Measurements from ENCODE around the gene COL23A1.

The COL23A1 gene

GRCh38 chr5:178396796-178397720, 193.1 kb downstream of the COL23A1 start:
- no peak for DNase-seq (ENCODE audit: low read depth in 2 of 2)

DNA sequence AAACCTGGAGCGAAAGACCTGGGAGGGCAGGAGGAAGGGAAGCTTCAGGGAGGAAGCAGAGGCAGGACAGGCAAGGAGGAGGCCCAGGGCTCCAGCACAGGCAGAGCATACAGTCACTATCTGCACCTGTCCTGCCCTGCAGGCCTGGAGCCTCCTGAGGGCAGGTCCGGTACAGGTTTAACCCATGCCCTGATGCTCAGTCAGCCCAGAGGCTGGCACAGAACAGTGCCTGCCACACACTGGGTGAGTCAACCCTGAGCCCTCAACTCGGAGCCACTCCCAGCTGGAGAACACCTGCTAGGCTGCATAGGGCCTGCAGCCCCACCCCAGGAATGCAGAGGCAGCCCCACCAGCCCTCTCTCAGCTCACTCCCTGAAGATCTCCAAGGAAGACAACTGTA, 196.1 kb downstream of the COL23A1 start:
- no peak for DNase-seq (ENCODE audit: low read depth in 2 of 2)

- no peak for DNase-seq (ENCODE audit: low read depth in 2 of 2)
Measured at GRCh38 chr5:178392931-178393394, 197.2 kb downstream of the COL23A1 start.

- DNase-seq (ENCODE audit: low read depth in 2 of 2), result no peak
Measured at GRCh38 chr5:178392386-178392785, 197.8 kb downstream of the COL23A1 start.

DNA sequence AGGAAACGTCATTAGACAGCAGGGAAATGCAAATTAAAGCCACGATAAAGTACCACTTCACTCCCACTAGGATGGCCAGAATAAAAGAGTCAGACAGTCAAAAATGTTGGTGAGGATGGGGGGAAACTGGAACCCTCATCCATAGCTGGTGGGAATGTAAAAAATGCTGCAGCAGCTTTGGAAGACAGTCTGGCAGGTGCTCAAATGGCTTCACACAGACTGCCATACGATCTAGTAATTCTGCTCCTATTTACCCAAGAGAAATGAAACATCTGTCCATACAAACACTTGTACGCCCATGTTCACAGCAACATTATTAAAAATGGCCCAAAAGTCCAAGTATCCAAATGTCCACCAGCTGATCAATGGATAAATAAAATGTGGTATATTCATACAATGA, 198.7 kb downstream of the COL23A1 start:
- DNase-seq (ENCODE audit: low read depth in 2 of 2), result no peak

DNA sequence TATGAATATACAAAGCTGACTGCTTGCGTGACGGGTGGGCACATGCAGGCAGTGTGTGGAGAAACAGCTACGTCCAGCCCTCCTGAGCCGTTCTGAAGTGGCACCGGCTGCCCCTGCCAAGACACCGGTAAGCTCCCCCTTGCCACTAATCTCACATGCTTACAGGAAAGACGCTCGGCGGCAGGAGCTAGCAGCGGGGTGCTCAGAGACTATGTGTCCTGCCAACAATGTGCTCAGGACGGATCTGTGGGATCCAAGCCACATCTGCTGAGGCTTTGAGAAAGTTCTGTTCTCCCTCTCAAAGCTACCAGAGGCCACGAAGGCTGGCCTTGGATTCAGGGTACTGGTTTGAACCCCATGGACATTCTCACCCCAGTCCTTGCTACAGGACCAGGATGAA, 200.4 kb downstream of the COL23A1 start:
- DNase-seq (ENCODE audit: low read depth in 2 of 2), result no peak

DNA sequence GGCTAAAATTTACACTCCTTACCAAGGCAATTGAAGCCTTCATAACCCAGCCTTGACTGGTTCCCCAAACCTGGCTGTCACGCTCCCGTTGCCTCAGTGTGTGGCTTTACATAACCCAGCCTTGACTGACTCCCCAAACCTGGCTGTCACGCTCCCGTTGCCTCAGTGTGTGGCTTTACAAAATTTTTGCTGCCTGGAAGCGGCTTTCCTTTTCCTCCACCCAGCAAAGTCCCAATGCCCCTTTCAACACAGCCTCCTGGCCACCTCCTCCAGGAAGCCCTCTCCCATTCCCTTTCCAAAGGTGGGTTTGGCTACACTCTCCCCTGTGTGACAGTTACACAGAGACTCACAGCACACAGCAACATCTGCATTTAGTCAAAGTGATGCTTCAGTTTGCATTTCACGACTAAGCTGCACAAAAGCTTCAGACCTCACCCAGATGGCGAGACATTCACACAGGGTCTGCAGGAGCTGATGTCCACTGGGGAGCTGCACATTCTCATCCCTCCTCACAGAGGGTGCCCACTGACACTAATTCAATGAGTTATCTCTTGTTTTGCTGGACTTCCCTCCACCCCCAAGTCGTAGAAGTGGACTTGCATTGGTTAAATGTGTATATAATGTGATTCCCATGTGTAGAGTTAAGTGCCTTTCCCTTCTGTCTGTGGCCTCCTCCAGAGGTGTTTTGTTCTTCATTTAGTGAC, 201.0 kb downstream of the COL23A1 start:
- no peak for DNase-seq (ENCODE audit: low read depth in 2 of 2)

DNA sequence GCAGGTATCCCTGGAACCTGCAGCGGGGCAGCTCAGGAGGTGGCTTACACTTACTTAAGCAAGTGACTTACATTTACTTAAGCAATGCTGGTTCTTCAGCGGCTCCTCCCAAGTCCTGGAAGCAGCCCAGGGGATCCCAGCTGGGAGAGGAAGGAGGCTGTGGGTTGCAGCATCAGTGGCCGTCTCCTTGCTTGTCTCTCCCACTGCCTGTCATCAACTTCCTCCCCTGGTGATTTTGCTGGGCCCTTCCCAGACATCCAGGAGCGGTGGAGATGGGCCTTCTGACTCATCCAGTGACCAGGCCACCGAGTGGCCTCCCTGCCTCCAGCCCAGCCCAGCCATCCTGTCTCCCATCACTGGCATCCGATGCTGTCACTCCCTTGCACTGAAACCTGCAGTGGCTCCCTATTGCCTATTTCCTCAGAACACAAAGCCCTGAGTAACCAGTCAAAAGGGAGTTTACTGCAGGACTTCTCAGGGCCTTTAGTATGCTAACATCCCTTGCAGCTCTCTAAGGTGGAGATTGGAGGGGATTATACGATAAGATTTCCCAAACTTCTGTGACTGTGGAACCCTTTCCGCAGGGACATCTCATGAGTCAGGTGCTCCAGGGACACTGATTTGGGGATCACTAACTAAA, 201.7 kb downstream of the COL23A1 start:
- DNase-seq (ENCODE audit: low read depth in 2 of 2), result no peak

GRCh38 chr5:178387856-178388190, 202.4 kb downstream of the COL23A1 start:
- DNase-seq (ENCODE audit: low read depth in 2 of 2), result no peak

DNA sequence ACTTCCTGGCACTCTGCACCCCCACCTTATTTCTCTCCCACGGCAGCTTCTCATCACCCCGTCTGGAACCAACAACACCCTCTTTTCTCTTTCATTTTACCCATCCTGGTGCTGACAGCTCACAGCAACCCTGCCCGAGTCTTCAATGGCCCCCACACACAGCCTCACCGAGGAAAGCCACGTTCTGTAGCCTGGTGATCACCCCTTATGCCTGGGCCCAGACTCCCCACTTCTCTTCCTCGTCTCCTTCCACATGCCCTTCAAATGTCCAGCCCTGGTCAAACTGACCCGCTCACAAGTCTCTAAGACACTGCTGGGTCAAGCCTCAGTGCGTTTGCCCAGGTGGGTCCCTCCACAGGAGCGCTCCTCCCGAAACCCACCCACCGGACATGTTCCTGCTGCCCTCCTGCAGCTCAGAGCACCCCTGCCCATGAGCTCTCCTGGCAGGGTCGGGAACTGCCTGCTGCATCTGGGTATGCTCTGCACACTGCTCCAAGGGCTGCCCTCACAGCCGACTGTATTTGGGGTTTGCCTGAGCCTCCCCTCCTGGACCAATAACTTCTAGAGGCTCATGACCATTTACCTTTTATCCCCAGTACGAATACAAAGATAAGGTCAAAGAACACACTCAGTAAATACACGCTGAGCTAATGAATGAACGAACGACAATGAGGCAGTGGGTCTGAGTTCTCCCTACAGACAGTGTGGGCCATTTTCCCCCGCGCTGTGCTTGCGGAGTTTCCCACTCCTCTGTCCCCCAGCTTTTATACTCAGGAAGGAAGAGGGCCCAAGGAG, 202.9 kb downstream of the COL23A1 start:
- DNase-seq (ENCODE audit: low read depth in 2 of 2), result no peak

GRCh38 chr5:178386336-178386931, 203.8 kb downstream of the COL23A1 start:
- no peak for DNase-seq (ENCODE audit: low read depth in 2 of 2)

GRCh38 chr5:178385496-178385890, 204.7 kb downstream of the COL23A1 start:
- DNase-seq (ENCODE audit: low read depth in 2 of 2), result no peak

GRCh38 chr5:178384816-178385495, 205.2 kb downstream of the COL23A1 start:
- DNase-seq (ENCODE audit: low read depth in 2 of 2), result no peak

DNA sequence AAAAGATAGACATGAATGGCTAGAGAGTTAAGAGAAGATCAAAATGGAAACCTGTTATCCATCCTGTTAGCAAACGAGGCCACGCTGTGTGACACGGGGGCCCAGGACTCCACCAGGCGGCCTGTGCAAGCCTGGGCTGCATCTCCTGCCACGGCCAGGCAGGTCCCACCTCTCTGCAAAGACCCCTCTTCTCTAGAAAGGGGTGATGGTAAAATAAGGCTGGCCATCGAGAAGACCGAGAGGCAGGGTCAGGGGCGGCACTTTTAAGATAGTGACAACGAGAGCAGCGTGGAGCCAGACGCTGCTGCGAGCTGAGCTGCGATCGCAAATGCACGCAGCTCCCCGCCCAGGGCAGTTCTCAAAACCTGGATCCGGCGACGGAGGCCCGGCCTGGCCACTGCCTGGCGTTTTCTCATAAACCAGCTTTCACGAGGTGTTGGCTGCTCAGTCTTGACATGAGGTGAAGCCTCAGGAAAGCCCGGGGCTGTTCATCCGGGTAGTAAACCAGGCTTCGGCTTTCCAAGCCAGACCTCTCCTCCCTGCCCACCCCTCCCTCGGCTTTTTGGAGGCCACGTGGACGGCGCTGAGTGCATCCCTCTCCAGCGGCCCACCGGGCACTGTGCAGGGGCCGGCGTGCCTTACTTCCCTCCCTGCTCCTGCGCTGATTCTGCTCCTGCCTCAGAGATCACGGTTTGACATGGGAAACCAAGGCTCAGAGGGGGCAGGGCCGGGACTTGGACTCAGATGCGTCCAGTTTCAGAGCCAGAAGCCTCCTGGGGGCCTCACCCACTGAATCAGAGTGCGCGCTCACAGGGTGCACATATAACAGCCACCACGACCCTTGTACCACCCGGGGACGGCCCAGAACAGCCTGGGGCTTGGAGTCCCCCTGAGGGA, 206.0 kb downstream of the COL23A1 start:
- DNase-seq (ENCODE audit: low read depth in 2 of 2), result no peak

GRCh38 chr5:178383301-178383918, 206.8 kb downstream of the COL23A1 start:
- DNase-seq (ENCODE audit: low read depth in 2 of 2), result no peak

GRCh38 chr5:178382754-178383164, 207.4 kb downstream of the COL23A1 start:
- DNase-seq (ENCODE audit: low read depth in 2 of 2), result no peak

DNA sequence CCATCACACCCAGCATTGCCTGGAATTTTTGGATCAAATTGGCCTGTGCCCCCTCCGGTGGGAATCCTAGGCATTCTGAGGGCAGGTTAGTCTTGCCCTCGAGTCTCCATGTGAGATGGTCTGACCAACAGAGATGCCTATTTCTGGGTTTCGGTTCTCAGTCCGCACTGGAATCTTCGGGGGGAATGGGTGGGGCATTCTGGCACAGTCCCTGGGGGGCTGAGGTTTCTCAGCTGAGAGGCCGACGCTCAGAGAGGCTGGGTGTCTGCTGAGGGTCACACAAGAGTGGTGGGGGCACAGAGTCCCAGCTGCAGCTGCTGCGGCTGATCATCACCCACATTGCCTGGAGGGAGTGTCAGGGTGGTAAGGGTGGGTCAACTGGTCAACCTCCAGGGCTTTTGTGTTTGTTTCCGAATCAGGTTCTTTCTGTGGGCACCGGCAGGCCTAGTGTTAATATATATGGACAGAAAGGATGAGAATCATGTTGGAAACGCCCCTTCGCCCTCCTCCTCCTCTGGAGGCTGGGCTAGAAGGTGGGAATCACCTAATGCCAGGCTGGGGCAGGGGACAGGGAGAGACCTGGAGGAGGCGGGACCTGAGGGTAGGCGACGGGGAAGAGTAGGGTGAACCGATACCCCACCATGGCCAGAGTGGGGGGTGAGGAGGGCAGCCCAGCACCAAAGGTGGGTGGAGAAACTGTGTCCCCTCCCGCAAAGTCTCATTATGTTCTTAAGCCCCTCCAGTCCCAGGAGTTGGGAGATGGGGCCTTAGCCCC, 208.1 kb downstream of the COL23A1 start:
- DNase-seq (ENCODE audit: low read depth in 2 of 2), result no peak

GRCh38 chr5:178381206-178381605, 209.0 kb downstream of the COL23A1 start:
- no peak for DNase-seq (ENCODE audit: low read depth in 2 of 2)

Data from stimulated activated CD4-positive, alpha-beta T cell treated with anti-CD3 and anti-CD28 coated beads, Interleukin-4, amount 100 ng/mL, for 48 hours (primary cell).